K562 (cell line): ENCODE data around the gene CXCL17. TPM values are rescaled to one million over a fixed set of nuclear protein-coding genes. Genes with fewer than 3 reads are reported as not detected.
A peak's percentile ranks its signal among the peaks of the same experiment; 100 is the strongest.

Source experiments
- ATAC-seq: fragments of 200-7000 bp; cut with Tn5 transposase; 3 replicates; pipeline ENCODE4 v1.9.1; 2020; ENCODE audit warnings: moderate library complexity
- BruUV-seq: library from RNA; stranded (reverse); fragments of 400-500 nt; replicated peaks from 2 replicates; lab custom pipeline; 2021; lab: Mats Ljungman, UMichigan
- CTCF ChIA-PET: fragments of 300-600 bp; formaldehyde crosslinking; extraction: SDS; loops from one replicate; lab custom pipeline; 2021; ENCODE audit warnings: low intra/inter-chr PET ratio; lab: Yijun Ruan, JAX
- POLR2A ChIA-PET: fragments of 300-600, 350-650 bp; sonication (Branson Sonifier 250); formaldehyde crosslinking; extraction: SDS; loops from one replicate; lab custom pipeline; 2021; ENCODE audit warnings: antibody characterized with exemption, inconsistent platforms; lab: Yijun Ruan, JAX
- DNase-seq, 4 experiments: peaks; one replicate each; pipeline versions ENCODE4 v3.0.0 to v3.0.0-alpha.2; 2011 to 2018; ENCODE audit warnings: low spot score in 3 of 4, mixed read lengths in 3 of 4; ENCODE audit errors: extremely low read depth in 1 of 4
- FAIRE-seq: peaks from 2 replicates; lab custom pipeline; 2011; peaks lifted over from hg19 to GRCh38; lab: Jason Lieb, UNC
- H2AFZ ChIP-seq: 2 replicates; pipeline ENCODE4 v1.6.0; 2011; ENCODE audit warnings: low read depth, low read length, control low read depth, inconsistent platforms
- H3K27ac ChIP-seq: fragments of 200-600 bp; 3 replicates; pipeline ENCODE4 v1.8.0; 2011; ENCODE audit warnings: low read depth, mild to moderate bottlenecking, control low read depth, inconsistent platforms, low read length, moderate library complexity, mixed read lengths; ENCODE audit errors: extremely low read depth
- H3K27me3 ChIP-seq, 2 experiments: fragments of 300-600 bp in 1 of 2; 2 replicates in 1 of 2; 3 replicates in 1 of 2; pipeline versions ENCODE4 v1.6.0 to v1.8.0; 2011; ENCODE audit warnings: inconsistent platforms in 2 of 2, low read length in 2 of 2, mild to moderate bottlenecking in 1 of 2, mixed read lengths in 1 of 2, moderate library complexity in 1 of 2; ENCODE audit not compliant: control insufficient read depth in 2 of 2, insufficient read depth in 2 of 2
- H3K36me3 ChIP-seq: fragments of 300-600 bp; 3 replicates; pipeline ENCODE4 v1.8.0; 2011; ENCODE audit warnings: mild to moderate bottlenecking, low read length, inconsistent platforms; ENCODE audit not compliant: control insufficient read depth, insufficient read depth
- H3K4me1 ChIP-seq, 2 experiments: fragments of 200-600 bp in 1 of 2; replicated peaks in 1 of 2; 2 replicates in 1 of 2; 3 replicates in 1 of 2; pipeline versions ENCODE4 v1.5.1 to v1.8.0; 2011; ENCODE audit warnings: inconsistent platforms in 2 of 2, low read length in 2 of 2, mild to moderate bottlenecking in 1 of 2, mixed read lengths in 1 of 2, moderate library complexity in 1 of 2; ENCODE audit not compliant: control insufficient read depth in 2 of 2, insufficient read depth in 2 of 2
- H3K4me2 ChIP-seq: 2 replicates; pipeline ENCODE4 v1.6.1; 2011; ENCODE audit warnings: low read length, control low read depth, inconsistent platforms, mixed read lengths; ENCODE audit not compliant: insufficient read depth
- H3K4me3 ChIP-seq: fragments of 200-600 bp; sonication (generic), shearing (Covaris generic); 2 replicates; pipeline ENCODE4 v1.5.1; 2016; ENCODE audit warnings: control low read depth, inconsistent platforms
- H3K79me2 ChIP-seq: fragments of 200-600 bp; 3 replicates; pipeline ENCODE4 v1.8.0; 2011; ENCODE audit warnings: low read length, inconsistent platforms; ENCODE audit not compliant: control insufficient read depth, insufficient read depth
- H3K9ac ChIP-seq, 2 experiments: 2 replicates each; pipeline versions ENCODE4 v1.6.0 to v1.6.1; 2011; ENCODE audit warnings: low read depth in 2 of 2, low read length in 2 of 2, control low read depth in 1 of 2, inconsistent platforms in 1 of 2, mild to moderate bottlenecking in 1 of 2, mixed read lengths in 1 of 2; ENCODE audit not compliant: insufficient read depth in 1 of 2
- H3K9me1 ChIP-seq: one replicate; pipeline ENCODE4 v1.6.0; 2011; ENCODE audit warnings: inconsistent platforms, mild to moderate bottlenecking, low read length, moderate library complexity; ENCODE audit not compliant: control insufficient read depth, insufficient read depth
- H3K9me3 ChIP-seq: replicated peaks from 2 replicates; pipeline ENCODE4 v1.5.1; 2011; ENCODE audit warnings: low read depth, low read length, inconsistent platforms; ENCODE audit not compliant: control insufficient read depth, insufficient read depth
- H4K20me1 ChIP-seq: replicated peaks from 2 replicates; pipeline ENCODE4 v1.6.1; 2011; ENCODE audit warnings: low read length, inconsistent platforms, mixed read lengths; ENCODE audit not compliant: control insufficient read depth, insufficient read depth
- ATF1 ChIP-seq, 2 experiments: fragments of 450-650 bp in 1 of 2; IDR thresholded peaks; 2 replicates each; pipeline ENCODE4 v1.6.1; 2016; ENCODE audit warnings: missing compliant biosample characterization in 1 of 2, missing genetic modification characterization in 1 of 2
- ATF7 ChIP-seq: fragments of 450-650 bp; IDR thresholded peaks from 2 replicates; pipeline ENCODE4 v1.7.1; 2014; ENCODE audit warnings: mild to moderate bottlenecking, moderate library complexity
- BHLHE40 ChIP-seq: IDR thresholded peaks from 2 replicates; pipeline ENCODE4 v1.6.1; 2011; ENCODE audit warnings: low read length, improper control_type of control experiment
- CTCF ChIP-seq, 3 experiments: IDR thresholded peaks in 2 of 3; conservative IDR thresholded peaks in 1 of 3; 2 replicates each; pipeline ENCODE4 v1.5.1; 2011 to 2012; ENCODE audit warnings: low read length in 3 of 3, mild to moderate bottlenecking in 3 of 3, control low read depth in 2 of 3, improper control_type of control experiment in 1 of 3, inconsistent platforms in 1 of 3, low read depth in 1 of 3, mixed read lengths in 1 of 3, moderate library complexity in 1 of 3; ENCODE audit not compliant: insufficient read depth in 2 of 3
- GTF2E2 ChIP-seq: fragments of 200-800 bp; sonication (Bioruptor generic); IDR thresholded peaks from 2 replicates; pipeline ENCODE4 v1.6.1; 2016; ENCODE audit warnings: missing genetic modification characterization, missing compliant biosample characterization
- HDAC1 ChIP-seq, 2 experiments: fragments of 450-650 bp; IDR thresholded peaks; 2 replicates each; pipeline ENCODE4 v1.6.1; 2016 to 2017; ENCODE audit warnings: inconsistent platforms in 1 of 2, mild to moderate bottlenecking in 1 of 2, moderate library complexity in 1 of 2
- JUN ChIP-seq, 2 experiments: sonication (generic) in 1 of 2; formaldehyde crosslinking in 1 of 2; IDR thresholded peaks; 2 replicates each; pipeline versions ENCODE4 v1.6.1 to v1.8.0; 2012 to 2022; ENCODE audit warnings: borderline replicate concordance in 2 of 2, mild to moderate bottlenecking in 2 of 2, improper control_type of control experiment in 1 of 2, low read depth in 1 of 2, low read length in 1 of 2, missing genetic modification reagents in 1 of 2
- KDM1A ChIP-seq, 2 experiments: fragments of 450-650 bp; IDR thresholded peaks; 2 replicates each; pipeline ENCODE4 v1.6.1; 2016; ENCODE audit warnings: mild to moderate bottlenecking in 2 of 2
- MTA2 ChIP-seq: fragments of 450-650 bp; IDR thresholded peaks from 2 replicates; pipeline ENCODE4 v1.6.1; 2016; ENCODE audit warnings: low read depth
- NR4A1 ChIP-seq, 2 experiments: fragments of 250-450 bp in 1 of 2; fragments of 450-650 bp in 1 of 2; sonication (Bioruptor Pico) in 1 of 2; IDR thresholded peaks; 2 replicates each; pipeline versions ENCODE4 v1.4.0 to v1.6.1; 2016 to 2020; ENCODE audit warnings: mild to moderate bottlenecking in 2 of 2, missing compliant biosample characterization in 1 of 2, missing genetic modification characterization in 1 of 2, moderate library complexity in 1 of 2
- OTX1 ChIP-seq: fragments of 450-650 bp; formaldehyde crosslinking; IDR thresholded peaks from 2 replicates; pipeline ENCODE4 v1.4.0; 2022; ENCODE audit warnings: mild to moderate bottlenecking
- PTTG1 ChIP-seq: fragments of 450-650 bp; IDR thresholded peaks from 2 replicates; pipeline ENCODE4 v1.6.1; 2016; ENCODE audit warnings: low read depth, mild to moderate bottlenecking, missing genetic modification characterization, missing compliant biosample characterization
- SETDB1 ChIP-seq: IDR thresholded peaks from one replicate; pipeline ENCODE4 v1.6.1; 2012; ENCODE audit warnings: low read length, control low read depth, inconsistent platforms
- SMC3 ChIP-seq: conservative IDR thresholded peaks from 2 replicates; pipeline ENCODE4 v1.6.1; 2011; ENCODE audit warnings: low read depth, low read length, improper control_type of control experiment; ENCODE audit not compliant: insufficient read depth
- TOE1 ChIP-seq, 2 experiments: fragments of 450-650 bp in 1 of 2; sonication (generic) in 1 of 2; formaldehyde crosslinking in 1 of 2; IDR thresholded peaks; 2 replicates each; pipeline versions ENCODE4 v1.7.1 to v1.8.0; 2016 to 2022; ENCODE audit warnings: borderline replicate concordance in 2 of 2, mild to moderate bottlenecking in 2 of 2, antibody characterized with exemption in 1 of 2, inconsistent platforms in 1 of 2, low read depth in 1 of 2, missing genetic modification reagents in 1 of 2, moderate library complexity in 1 of 2
- TRIM24 ChIP-seq, 2 experiments: fragments of 450-650 bp; IDR thresholded peaks; 2 replicates each; pipeline ENCODE4 v1.6.1; 2016
- XRCC5 ChIP-seq: fragments of 200-400 bp; formaldehyde crosslinking; IDR thresholded peaks from 2 replicates; pipeline ENCODE4 v1.6.1; 2017; ENCODE audit warnings: low read depth, mild to moderate bottlenecking, low read length
- ZNF134 ChIP-seq: fragments of 250-450 bp; sonication (Bioruptor Pico); conservative IDR thresholded peaks from 2 replicates; pipeline ENCODE4 v1.4.0; 2020
- ZNF140 ChIP-seq: fragments of 250-450 bp; sonication (Bioruptor Pico); IDR thresholded peaks from 2 replicates; pipeline ENCODE4 v1.8.0; 2021; ENCODE audit warnings: moderate library complexity, mild to moderate bottlenecking, inconsistent platforms
- ZNF436 ChIP-seq: fragments of 250-450, 450-650 bp; sonication (Bioruptor Pico); formaldehyde crosslinking; IDR thresholded peaks from 2 replicates; pipeline ENCODE4 v1.7.0; 2020; ENCODE audit warnings: mild to moderate bottlenecking
- ZNF584 ChIP-seq: fragments of 200-800 bp; sonication (Bioruptor generic); IDR thresholded peaks from 2 replicates; pipeline ENCODE4 v1.6.1; 2016; ENCODE audit warnings: low read depth, mild to moderate bottlenecking, missing genetic modification characterization, missing compliant biosample characterization
- WGBS: fragments of 100-300 bp; shearing (Covaris generic); methylation state at CpG from one replicate; pipeline ENCODE4 v1.1.6; 2016; ENCODE audit warnings: low coverage, mixed read lengths; ENCODE audit not compliant: insufficient coverage; ENCODE audit errors: missing lambda C conversion rate; 5-methylcytosine and 5-hydroxymethylcytosine counted together
- in situ Hi-C: fragments of 300-500 bp; cut with MboI; formaldehyde crosslinking; loops from 4 replicates; pipeline ENCODE4 v1.15.0; 2018; ENCODE audit warnings: inconsistent platforms, mixed read lengths
- intact Hi-C: fragments of 100-400 bp; cut with micrococcal nuclease; formaldehyde crosslinking; loops from 2 replicates; pipeline ENCODE4 v1.14.2; 2022
- polyA plus RNA-seq, 8 experiments: library from polyadenylated mRNA; depleted of rRNA in 4 of 8; stranded (reverse) in 5 of 8; unstranded in 3 of 8; fragments of >200 nt; fragmentation: Nextera tagmentation in 2 of 8; fragmentation: Illumina TruSeq in 1 of 8; extraction: Ambion mirVana in 2 of 8; extraction: Trizol in 1 of 8; gene quantifications; 2 replicates each; pipeline versions ENCODE4 v1.2.1 to v1.2.3, GENCODE V29; 2011 to 2014; ENCODE audit warnings: inconsistent platforms in 1 of 8, missing spikeins in 1 of 8
- total RNA-seq, 7 experiments: library from RNA; depleted of rRNA in 6 of 7; stranded (reverse); fragments of >200 nt in 6 of 7; fragmentation: Illumina TruSeq in 2 of 7; extraction: Trizol in 2 of 7; gene quantifications; 2 replicates each; pipeline versions ENCODE4 v1.2.1 to v1.2.3, GENCODE V29; 2011 to 2021; ENCODE audit warnings: low replicate concordance in 1 of 7

The CXCL17 gene
- total and polyA plus RNA-seq, 9 of the 15 experiments (the other 6 are each of a cell fraction or from before 2014, with no cell fraction given): 0.10 to 0.15 TPM; not detected in 7

GRCh38 chr19:42420055-42420544, 22.6 kb downstream of the CXCL17 start:
- H3K4me1 ChIP-seq: peaks cover 0 to 25% of the 10 kb centered on the region in 2 experiments; a peak in 2 of 5 replicates
- no peaks in the 10 kb centered on the region for H3K9me3 ChIP-seq
- H3K36me3 ChIP-seq: no peaks in the 10 kb centered on the region
- 11% methylated on average over 10 of the region's 10 CpGs for WGBS
- in situ Hi-C loops (no loop called here), intact Hi-C loops (loop anchor here (1.0 kb wide), 1 partner anchor 13 kb away; no protein-coding TSS in a partner anchor)
- no peak overlapping the region for H2AFZ ChIP-seq
- no peak overlapping the region for H3K9ac ChIP-seq
- CTCF ChIA-PET: interaction anchor here (0.6 to 1.3 kb wide), 5 partner anchors 14 to 312 kb away, joined by 3 to 6 read pairs (median 3); no protein-coding TSS in a partner anchor
- no peaks in the 10 kb centered on the region for H4K20me1 ChIP-seq
- H3K27ac ChIP-seq: no peak overlapping the region
- H3K4me2 ChIP-seq: no peak overlapping the region
- peak; percentile 82 to 90 (median 89) for DNase-seq
- peak; percentile 94 for FAIRE-seq
- no peaks in the 10 kb centered on the region for H3K9me1 ChIP-seq
- peaks cover 0 to 4% of the 10 kb centered on the region in 2 experiments; a peak in 1 of 5 replicates for H3K27me3 ChIP-seq
- POLR2A ChIA-PET: interaction anchor here (0.6 to 1.8 kb wide), 3 partner anchors 13 to 271 kb away, joined by 3 to 9 read pairs (median 3); no protein-coding TSS in a partner anchor
- no peak overlapping the region for H3K4me3 ChIP-seq
- peak; percentile 96 for ATAC-seq
- no TSS peak for BruUV-seq
- H3K79me2 ChIP-seq: no peaks in the 10 kb centered on the region
- TF ChIP-seq ZNF584 (CRISPR knock-in tag) (no peak), ATF1 (CRISPR knock-in tag; IDR thresholded peaks at IDR 0.05) (no peak), ATF1 (tag; IDR thresholded peaks at IDR 0.05) (no peak), XRCC5 (0 out of 2 replicates have a peak, but pooled peaks have one; percentile 47), BHLHE40 (peak; percentile 68), ZNF436 (CRISPR knock-in tag) (no peak), NR4A1 (CRISPR knock-in tag; IDR thresholded peaks at IDR 0.05) (no peak), NR4A1 (tag; IDR thresholded peaks at IDR 0.05) (no peak), KDM1A (IDR thresholded peaks at IDR 0.05) (peak; percentile 38 to 75; a peak in 3 of 4 replicates), TRIM24 (IDR thresholded peaks at IDR 0.05) (no peak), SETDB1 (no peak), MTA2 (no peak), ZNF134 (CRISPR knock-in tag) (peak; percentile 43; the same call in 1 of the 2 replicates), HDAC1 (IDR thresholded peaks at IDR 0.05) (no peak), OTX1 (no peak), CTCF (IDR thresholded peaks at IDR 0.05 in 2 of 3, conservative IDR thresholded peaks at IDR 0.05 in 1 of 3; ENCODE audit: insufficient read depth in 2 of 3, low read depth in 1 of 3, low read length in 3 of 3) (peak; percentile 97 to 100 (median 99)), ATF7 (peak; percentile 47; the same call in 1 of the 2 replicates), PTTG1 (no peak), GTF2E2 (tag) (no peak), JUN (IDR thresholded peaks at IDR 0.05; ENCODE audit: borderline replicate concordance, low read depth, low read length) (0 out of 2 replicates have a peak, but pooled peaks have one; percentile 19), JUN (CRISPR knock-in tag; IDR thresholded peaks at IDR 0.05; ENCODE audit: borderline replicate concordance) (no peak), SMC3 (peak; percentile 68), TOE1 (IDR thresholded peaks at IDR 0.05; ENCODE audit: borderline replicate concordance) (no peak), TOE1 (CRISPR knock-in tag; IDR thresholded peaks at IDR 0.05; ENCODE audit: borderline replicate concordance, low read depth) (no peak), ZNF140 (no peak)
